ENCODE results near the gene RTN4IP1.
"Not testable (repeated sequence)": the region's sequence is repeated elsewhere in the genome, so short reads cannot be mapped to it uniquely, and the experiment has no call there.

RTN4IP1 gene

GRCh38 chr6:106563614-106564013 lies 65.7 kb downstream of the RTN4IP1 start:
- DNase-seq (ENCODE audit: low read depth): no peak
- no peak for TF ChIP-seq CTCF (IDR thresholded peaks at IDR 0.05; ENCODE audit: control insufficient read depth, insufficient read depth, low read depth, low read length, missing control alignments)
- H3K4me3 ChIP-seq (ENCODE audit: control insufficient read depth, low read depth, low read length): no peak overlapping the region

- TF ChIP-seq CTCF (IDR thresholded peaks at IDR 0.05; ENCODE audit: control insufficient read depth, insufficient read depth, low read depth, low read length, missing control alignments): no peak
- H3K4me3 ChIP-seq (ENCODE audit: control insufficient read depth, low read depth, low read length): no peak overlapping the region
- no peak for DNase-seq (ENCODE audit: low read depth)
These were observed 67.5 kb downstream of the RTN4IP1 start for GRCh38 chr6:106561686-106562405.

GRCh38 chr6:106560996-106561685 lies 68.2 kb downstream of the RTN4IP1 start:
- DNase-seq (ENCODE audit: low read depth): peak; percentile 41
- no peak overlapping the region for H3K4me3 ChIP-seq (ENCODE audit: control insufficient read depth, low read depth, low read length)
- no peak for TF ChIP-seq CTCF (IDR thresholded peaks at IDR 0.05; ENCODE audit: control insufficient read depth, insufficient read depth, low read depth, low read length, missing control alignments)

- not testable (repeated sequence) for DNase-seq (ENCODE audit: low read depth); H3K4me3 ChIP-seq (ENCODE audit: control insufficient read depth, low read depth, low read length)
These were observed 69.6 kb downstream of the RTN4IP1 start for GRCh38 chr6:106559659-106560058.

- no peak overlapping the region for H3K4me3 ChIP-seq (ENCODE audit: control insufficient read depth, low read depth, low read length)
- no peak for DNase-seq (ENCODE audit: low read depth)
- TF ChIP-seq CTCF (IDR thresholded peaks at IDR 0.05; ENCODE audit: control insufficient read depth, insufficient read depth, low read depth, low read length, missing control alignments): no peak
These were observed 70.9 kb downstream of the RTN4IP1 start for GRCh38 chr6:106558364-106558763.

GRCh38 chr6:106557837-106558236 lies 71.5 kb downstream of the RTN4IP1 start:
- no peak for TF ChIP-seq CTCF (IDR thresholded peaks at IDR 0.05; ENCODE audit: control insufficient read depth, insufficient read depth, low read depth, low read length, missing control alignments)
- no peak overlapping the region for H3K4me3 ChIP-seq (ENCODE audit: control insufficient read depth, low read depth, low read length)
- DNase-seq (ENCODE audit: low read depth): no peak

GRCh38 chr6:106556368-106556960 lies 72.8 kb downstream of the RTN4IP1 start:
- H3K4me3 ChIP-seq (ENCODE audit: control insufficient read depth, low read depth, low read length): no peak overlapping the region
- no peak for DNase-seq (ENCODE audit: low read depth)
- TF ChIP-seq CTCF (IDR thresholded peaks at IDR 0.05; ENCODE audit: control insufficient read depth, insufficient read depth, low read depth, low read length, missing control alignments): peak; percentile 41

Measured in AG09309 (cell line).